Endothelial cell of umbilical vein (primary cell): ENCODE results near the gene TP53. TPM values are rescaled to one million over a fixed set of nuclear protein-coding genes. Genes with fewer than 3 reads are reported as not detected.

ENCODE experiments used
- BruUV-seq: library from RNA; stranded (reverse); fragments of 400-500 nt; replicated peaks from 2 replicates; lab custom pipeline; 2021; lab: Mats Ljungman, UMichigan
- CTCF ChIA-PET: fragments of 300-600, 350-600 bp; sonication (Branson Sonifier 250); formaldehyde crosslinking; loops from one replicate; lab custom pipeline; 2021; ENCODE audit warnings: antibody characterized with exemption, inconsistent platforms; lab: Charles Lee
- POLR2A ChIA-PET: fragments of 300-600, 350-600 bp; sonication (Branson Sonifier 250); formaldehyde crosslinking; loops from one replicate; lab custom pipeline; 2021; ENCODE audit warnings: antibody characterized with exemption, inconsistent platforms; lab: Charles Lee
- DNase-seq: peaks from one replicate; pipeline ENCODE4 v3.0.0-alpha.2; 2011; ENCODE audit warnings: low read depth, low spot score
- FAIRE-seq: peaks from 2 replicates; lab custom pipeline; 2011; peaks lifted over from hg19 to GRCh38; lab: Jason Lieb, UNC
- H2AFZ ChIP-seq: 2 replicates; pipeline ENCODE4 v1.6.0; 2012; ENCODE audit warnings: low read depth, low read length, control low read depth, inconsistent platforms
- H3K27ac ChIP-seq: 2 replicates; pipeline ENCODE4 v1.5.1; 2011; ENCODE audit warnings: low read depth, mild to moderate bottlenecking, control low read depth, low read length, moderate library complexity; ENCODE audit not compliant: insufficient read depth
- H3K27me3 ChIP-seq, 2 experiments: 2 replicates each; pipeline versions ENCODE4 v1.6.0 to v1.6.1; 2011; ENCODE audit warnings: low read length in 2 of 2, mixed read lengths in 1 of 2; ENCODE audit not compliant: control insufficient read depth in 2 of 2, insufficient read depth in 2 of 2
- H3K36me3 ChIP-seq, 2 experiments: 2 replicates in 1 of 2; 3 replicates in 1 of 2; pipeline ENCODE4 v1.5.1; 2011; ENCODE audit warnings: low read length in 2 of 2, mild to moderate bottlenecking in 1 of 2, moderate library complexity in 1 of 2; ENCODE audit not compliant: control insufficient read depth in 2 of 2, insufficient read depth in 2 of 2; ENCODE audit errors: extremely low read depth in 1 of 2
- H3K4me1 ChIP-seq: 3 replicates; pipeline ENCODE4 v1.5.1; 2011; ENCODE audit warnings: mild to moderate bottlenecking, low read length; ENCODE audit not compliant: control insufficient read depth, insufficient read depth; ENCODE audit errors: extremely low read depth
- H3K4me2 ChIP-seq: 2 replicates; pipeline ENCODE4 v1.6.1; 2011; ENCODE audit warnings: low read length, control low read depth, mixed read lengths; ENCODE audit not compliant: insufficient read depth
- H3K4me3 ChIP-seq, 3 experiments: fragments of 200-600 bp in 1 of 3; sonication (generic), shearing (Covaris generic) in 1 of 3; replicated peaks in 1 of 3; 2 replicates each; pipeline ENCODE4 v1.5.1; 2011 to 2016; ENCODE audit warnings: control low read depth in 3 of 3, low read length in 3 of 3, mild to moderate bottlenecking in 2 of 3, inconsistent platforms in 1 of 3, low read depth in 1 of 3, moderate library complexity in 1 of 3; ENCODE audit not compliant: insufficient read depth in 1 of 3
- H3K79me2 ChIP-seq: 2 replicates; pipeline ENCODE4 v1.6.0; 2012; ENCODE audit warnings: low read length, inconsistent platforms; ENCODE audit not compliant: control insufficient read depth, insufficient read depth
- H3K9ac ChIP-seq: replicated peaks from 2 replicates; pipeline ENCODE3; 2011; ENCODE audit warnings: low read length, control low read depth; ENCODE audit not compliant: insufficient read depth; ENCODE audit errors: extremely low read depth
- H3K9me1 ChIP-seq: replicated peaks from 3 replicates; pipeline ENCODE4 v1.6.0; 2011; ENCODE audit warnings: mild to moderate bottlenecking, low read length; ENCODE audit not compliant: control insufficient read depth, insufficient read depth; ENCODE audit errors: extremely low read depth
- H3K9me3 ChIP-seq: replicated peaks from 2 replicates; pipeline ENCODE4 v1.5.1; 2012; ENCODE audit warnings: low read length, inconsistent platforms; ENCODE audit not compliant: control insufficient read depth, insufficient read depth
- H4K20me1 ChIP-seq: replicated peaks from 2 replicates; pipeline ENCODE3; 2011; ENCODE audit warnings: mild to moderate bottlenecking, low read length; ENCODE audit not compliant: control insufficient read depth, insufficient read depth; ENCODE audit errors: extremely low read depth
- CTCF ChIP-seq, 2 donors: IDR thresholded peaks; 1 replicate in 1 of 2; 2 replicates in 1 of 2; pipeline ENCODE4 v1.5.1; 2011; ENCODE audit warnings: low read length in 2 of 2, mild to moderate bottlenecking in 2 of 2, moderate library complexity in 2 of 2, control low read depth in 1 of 2, inconsistent platforms in 1 of 2, low read depth in 1 of 2; ENCODE audit not compliant: insufficient read depth in 1 of 2; ENCODE audit errors: extremely low read depth in 1 of 2
- EZH2 ChIP-seq: IDR thresholded peaks from 2 replicates; pipeline ENCODE4 v1.6.1; 2012; ENCODE audit warnings: borderline replicate concordance, low read depth, mild to moderate bottlenecking, moderate library complexity, low read length, inconsistent platforms; ENCODE audit not compliant: severe bottlenecking
- FOS ChIP-seq: IDR thresholded peaks from 2 replicates; pipeline ENCODE4 v1.6.1; 2011; ENCODE audit warnings: mild to moderate bottlenecking, low read length, moderate library complexity, borderline replicate concordance; ENCODE audit not compliant: insufficient read depth
- GATA2 ChIP-seq: IDR thresholded peaks from 2 replicates; pipeline ENCODE4 v1.7.0; 2011; ENCODE audit warnings: low read depth, mild to moderate bottlenecking, moderate library complexity, mixed read lengths, low read length; ENCODE audit not compliant: insufficient read length, insufficient read depth
- JUN ChIP-seq: IDR thresholded peaks from 2 replicates; pipeline ENCODE4 v1.6.1; 2011; ENCODE audit warnings: borderline replicate concordance, low read depth; ENCODE audit not compliant: insufficient read length, insufficient read depth
- MAX ChIP-seq: IDR thresholded peaks from 2 replicates; pipeline ENCODE4 v1.6.1; 2011; ENCODE audit not compliant: insufficient read depth, insufficient read length
- MYC ChIP-seq: IDR thresholded peaks from one replicate; pipeline ENCODE4 v1.6.1; 2011; ENCODE audit warnings: mild to moderate bottlenecking, low read depth, low read length
- POLR2A ChIP-seq: IDR thresholded peaks from 2 replicates; pipeline ENCODE4 v1.6.1; 2012; ENCODE audit warnings: low read depth, mild to moderate bottlenecking, control low read depth, low read length
- POLR2AphosphoS5 ChIP-seq: IDR thresholded peaks from 2 replicates; pipeline ENCODE4 v1.6.1; 2012; ENCODE audit warnings: low read depth, mild to moderate bottlenecking, control low read depth, low read length, moderate library complexity; ENCODE audit not compliant: insufficient read depth
- dilution Hi-C: fragments of 300-500 bp; cut with MboI; formaldehyde crosslinking; loops from one replicate; pipeline ENCODE4 v1.15.0; 2019; ENCODE audit warnings: low sequenced_read_pairs; ENCODE audit not compliant: extremely low pct_ligation_motif_present
- intact Hi-C: fragments of 100-400 bp; cut with micrococcal nuclease; formaldehyde crosslinking; loops from one replicate; pipeline ENCODE4 v1.10.0; 2022
- polyA plus RNA-seq, 4 experiments: library from polyadenylated mRNA; depleted of rRNA in 3 of 4; stranded (reverse) in 3 of 4; unstranded in 1 of 4; fragments of >200 nt; gene quantifications; 2 replicates each; pipeline versions ENCODE4 v1.2.1 to v1.2.3, GENCODE V29; 2011 to 2012; ENCODE audit warnings: missing spikeins in 1 of 4
- total RNA-seq: library from RNA; stranded (reverse); gene quantifications from 2 replicates; pipeline ENCODE4 v1.2.3, GENCODE V29; 2021

TP53 gene
- total and polyA plus RNA-seq, 2 donors (not counting 3 experiments of a cell fraction or from before 2014, with no cell fraction given) = 82.1 to 138 TPM

- DNase-seq (no peak), FAIRE-seq (no peak)
- Histone ChIP-seq H2AFZ (no peak within 1 kb of the TSS), H3K27ac (no peak within 1 kb of the TSS), H3K36me3 (peaks cover 0 to 2% of the 10 kb centered on the region in 2 experiments), H3K9ac (no peak within 1 kb of the TSS), H3K4me1 (no peaks in the 10 kb centered on the region), H3K27me3 (no peaks in the 10 kb centered on the region), H3K4me2 (no peak within 1 kb of the TSS), H3K4me3 (no peak within 1 kb of the TSS), H4K20me1 (no peaks in the 10 kb centered on the region), H3K79me2 (no peaks in the 10 kb centered on the region), H3K9me3 (no peaks in the 10 kb centered on the region), H3K9me1 (no peaks in the 10 kb centered on the region)
- POLR2A ChIA-PET = no interaction called here
- intact Hi-C loops = no loop called here
- no peak for TF ChIP-seq JUN
- no peak for TF ChIP-seq EZH2
- TF ChIP-seq MAX = no peak
- no peak for TF ChIP-seq POLR2A
- no TSS peak for BruUV-seq
- dilution Hi-C loops = no loop called here
- CTCF ChIA-PET = interaction anchor here (1.3 to 6.6 kb wide), 3 partner anchors 21 to 86 kb away, joined by 5 to 97 read pairs (median 6); partner anchors contain the start of genes ATP1B2, TP53 and WRAP53
Observed at GRCh38 chr17:7629939-7630571, 57.2 kb downstream of the TP53 start, which contains the start of gene SHBG. SHBG (plus strand) TSS chr17:7630135; CDS start chr17:7630173, 38 bp downstream.

GRCh38 chr17:7627250-7628121 is 59.8 kb downstream of the TP53 start, which contains the start of gene SAT2:
SAT2 (minus strand) TSS chr17:7627821; CDS start chr17:7627635, 186 bp downstream.
- intact Hi-C loops = loop anchor here (1.0 kb wide), 1 partner anchor 12 kb away; no protein-coding TSS in a partner anchor
- dilution Hi-C loops = no loop called here
- Histone ChIP-seq H3K27ac (peak within 1 kb of the TSS; percentile 66), H4K20me1 (no peaks in the 10 kb centered on the region), H3K36me3 (peaks cover 0 to 2% of the 10 kb centered on the region in 2 experiments), H2AFZ (peak within 1 kb of the TSS; percentile 77), H3K9ac (peak within 1 kb of the TSS; percentile 73), H3K27me3 (no peaks in the 10 kb centered on the region), H3K4me1 (no peaks in the 10 kb centered on the region), H3K79me2 (no peaks in the 10 kb centered on the region), H3K9me3 (no peaks in the 10 kb centered on the region), H3K4me2 (peak within 1 kb of the TSS; percentile 61), H3K4me3 (peak within 1 kb of the TSS; percentile 67 to 87 (median 81)), H3K9me1 (no peaks in the 10 kb centered on the region)
- CTCF ChIA-PET = interaction anchor here (0.7 to 1.8 kb wide), 10 partner anchors 9 to 191 kb away, joined by 3 to 13 read pairs (median 4); partner anchors contain the start of genes DNAH2, FXR2, TP53 and WRAP53
- peak; percentile 98 for FAIRE-seq
- POLR2A ChIA-PET = interaction anchor here (0.6 to 1.8 kb wide), 5 partner anchors 9 to 151 kb away, joined by 3 to 8 read pairs (median 3); partner anchors contain the start of gene FXR2
- DNase-seq = peak; percentile 92
- TF ChIP-seq MYC (no peak), EZH2 (no peak), FOS (no peak), POLR2AphosphoS5 (peak; percentile 79), GATA2 (no peak), JUN (no peak), CTCF (IDR thresholded peaks at IDR 0.05; ENCODE audit: extremely low read depth in 1 of 2, insufficient read depth in 1 of 2, low read depth in 1 of 2, low read length in 2 of 2) (no peak), POLR2A (peak; percentile 90), MAX (no peak)
- no TSS peak for BruUV-seq
